GM18505 (cell line): ENCODE results near the gene CCDC172.

Experiments used
- ATAC-seq: cut with Tn5 transposase; IDR thresholded peaks from one replicate; pipeline ENCODE4 v1.9.1; 2021; ENCODE audit not compliant: unreplicated experiment
- POLR2A ChIP-seq: IDR thresholded peaks from 4 replicates; pipeline ENCODE4 v1.6.1; 2011; ENCODE audit warnings: borderline replicate concordance; ENCODE audit not compliant: insufficient read depth, insufficient read length; ENCODE audit errors: extremely low read depth

CCDC172 gene

DNA sequence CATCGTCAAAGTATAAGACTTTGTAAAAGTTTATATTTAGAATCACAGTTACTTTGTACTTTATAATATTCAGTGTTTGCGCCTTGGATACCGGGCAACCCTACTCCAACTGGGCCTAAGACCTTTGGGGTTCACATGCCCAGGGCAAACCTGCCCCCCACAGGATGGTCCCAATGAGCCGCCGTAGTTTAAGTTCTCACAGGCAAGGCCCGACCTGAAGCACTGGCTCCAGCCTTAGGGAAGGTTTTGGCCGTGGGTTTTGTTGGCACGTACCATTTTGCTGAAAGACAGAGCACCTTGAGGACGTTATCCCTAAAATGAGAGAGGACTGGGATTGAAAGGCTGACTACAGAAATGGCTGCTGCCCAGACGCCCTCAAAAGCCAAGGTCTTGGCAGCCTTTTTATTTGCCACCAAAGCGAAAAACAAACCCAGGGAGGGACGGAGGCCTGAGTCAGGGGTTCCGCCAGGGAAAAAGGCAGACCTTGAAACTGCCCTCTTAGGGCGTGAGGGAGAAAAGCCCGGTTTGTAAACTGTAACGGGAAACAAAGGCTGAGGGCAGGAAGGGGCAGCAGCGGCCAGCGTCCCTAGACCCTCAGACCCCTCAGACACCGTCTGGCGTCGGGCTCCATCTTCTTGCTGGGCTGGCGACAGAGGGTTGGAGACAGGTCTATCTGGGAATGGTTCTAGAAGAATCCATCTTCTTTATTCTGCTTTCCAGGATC is at the start of gene CCDC172:
Gene CCDC172 (plus strand): TSS at position 222 of the 724 bp plus-strand sequence. CDS start 564 bp downstream, outside the sequence.
- ATAC-seq, result no peak
- TF ChIP-seq POLR2A, result no peak

DNA sequence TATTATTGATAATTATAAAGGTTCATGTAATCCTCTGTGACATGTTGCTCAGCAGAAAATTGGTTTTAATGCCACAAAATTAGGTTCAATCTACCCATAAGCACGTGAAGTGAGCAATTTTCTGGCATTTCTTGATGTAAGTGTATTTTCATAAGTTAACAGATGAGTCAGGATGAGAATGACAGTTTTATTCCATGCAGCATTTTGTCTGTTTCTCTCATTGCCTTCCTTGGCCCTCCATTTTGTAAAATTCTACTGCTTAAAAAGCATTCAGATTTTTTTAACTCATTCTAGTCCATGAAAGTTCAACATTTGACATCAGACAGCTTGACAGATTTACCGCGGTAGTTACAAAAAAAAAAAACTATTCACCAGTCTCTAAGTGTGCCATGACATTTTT is 47.3 kb upstream of the CCDC172 start:
- no peak for TF ChIP-seq POLR2A
- no peak for ATAC-seq

DNA sequence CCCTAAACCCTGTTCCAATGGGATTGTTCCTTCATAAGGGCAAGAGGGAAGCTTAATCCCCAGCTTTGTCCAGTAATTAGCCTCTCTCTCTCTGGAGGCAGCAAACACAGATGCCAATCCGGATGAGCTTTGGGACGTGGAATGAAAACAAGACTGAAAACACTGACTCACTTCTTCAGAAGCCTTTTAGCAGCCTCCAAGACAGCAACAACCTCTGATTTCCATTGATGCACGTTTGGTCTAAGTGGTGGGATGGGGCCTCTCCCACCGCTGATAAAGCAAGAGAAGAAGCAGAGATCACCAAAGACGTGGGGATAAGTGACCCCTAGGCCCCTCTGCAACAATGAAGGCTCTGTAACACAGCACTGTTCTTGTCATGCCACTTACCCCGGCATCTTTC is 45.4 kb upstream of the CCDC172 start:
- ATAC-seq, result no peak
- TF ChIP-seq POLR2A, result no peak

DNA sequence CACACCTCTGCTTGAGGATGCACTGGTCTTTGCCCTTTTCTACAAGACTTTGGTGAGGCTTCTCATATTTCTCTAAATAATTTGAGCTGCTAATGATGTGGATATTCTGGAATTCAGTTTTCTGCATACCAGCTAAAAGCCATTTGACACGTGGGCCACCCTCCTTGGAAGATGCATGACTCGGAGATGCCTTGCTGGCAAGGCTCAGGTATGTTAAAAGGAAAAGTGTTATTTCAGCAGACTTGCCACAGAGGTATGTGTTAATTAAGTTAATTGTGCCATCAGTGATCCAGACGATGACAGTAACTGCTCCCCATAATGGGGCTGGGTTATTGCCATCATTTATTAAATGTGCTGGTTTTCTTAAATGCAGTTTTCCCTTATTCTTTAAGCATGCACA is 42.5 kb upstream of the CCDC172 start:
- ATAC-seq, result no peak
- no peak for TF ChIP-seq POLR2A

- no peak for ATAC-seq
- no peak for TF ChIP-seq POLR2A
Observed at GRCh38 chr10:116286626-116287200, 37.5 kb upstream of the CCDC172 start.

- ATAC-seq, result no peak
- no peak for TF ChIP-seq POLR2A
Observed at GRCh38 chr10:116287906-116288501, 36.2 kb upstream of the CCDC172 start.

GRCh38 chr10:116289652-116290051 is 34.6 kb upstream of the CCDC172 start:
- TF ChIP-seq POLR2A, result no peak
- no peak for ATAC-seq

- no peak for ATAC-seq
- TF ChIP-seq POLR2A, result no peak
Observed at GRCh38 chr10:116292493-116292892, 31.8 kb upstream of the CCDC172 start.

DNA sequence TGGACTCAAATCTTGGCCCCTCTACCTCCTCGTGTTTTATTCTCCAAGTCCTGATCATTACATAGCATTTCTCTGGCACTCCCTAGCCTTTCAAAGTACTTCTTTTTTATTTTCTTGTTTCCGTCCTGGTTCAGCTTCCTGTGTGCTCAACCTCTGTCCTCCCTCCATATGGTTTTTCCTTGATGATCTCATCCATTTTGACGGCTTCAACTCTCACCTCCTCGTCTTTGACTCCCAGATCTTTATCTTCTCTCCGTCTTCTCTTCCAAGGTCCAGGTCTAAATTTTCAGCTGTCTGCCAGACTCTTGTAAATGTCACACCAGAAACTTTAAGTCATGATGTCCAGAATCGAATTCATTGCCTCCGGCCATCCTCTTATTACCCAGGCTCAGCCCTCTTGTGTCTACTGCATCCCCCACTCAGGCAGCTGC is 27.9 kb upstream of the CCDC172 start:
- no peak for ATAC-seq

DNA sequence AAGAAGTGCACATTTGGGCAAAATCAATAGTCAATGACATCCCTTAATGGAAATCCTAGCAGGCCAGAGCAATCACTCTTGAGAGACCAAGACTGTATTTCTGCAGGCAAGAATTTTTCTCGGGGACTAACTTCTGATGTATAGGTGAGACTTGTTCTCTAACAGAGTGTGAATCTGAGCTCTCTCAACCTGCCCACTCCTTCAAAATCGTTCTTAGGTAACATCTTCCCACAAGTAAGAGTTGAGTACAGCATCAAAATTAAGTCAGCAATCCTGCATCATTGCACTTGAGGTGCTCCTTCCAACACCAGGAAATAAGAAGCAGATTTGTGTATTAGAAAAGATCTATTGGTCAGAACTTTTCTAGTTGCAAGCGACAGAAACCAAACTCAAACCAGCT is 25.7 kb upstream of the CCDC172 start:
- TF ChIP-seq POLR2A, result no peak
- no peak for ATAC-seq

More for the DNA sequence above, 27.9 kb upstream of the CCDC172 start:
- TF ChIP-seq POLR2A, result no peak

GRCh38 chr10:116300542-116300941 is 23.7 kb upstream of the CCDC172 start:
- ATAC-seq, result no peak
- no peak for TF ChIP-seq POLR2A

- ATAC-seq, result no peak
- TF ChIP-seq POLR2A, result no peak
Observed at GRCh38 chr10:116304923-116305322, 19.3 kb upstream of the CCDC172 start.

GRCh38 chr10:116306847-116307246 is 17.4 kb upstream of the CCDC172 start:
- no peak for TF ChIP-seq POLR2A
- ATAC-seq, result no peak

GRCh38 chr10:116307455-116307854 is 16.8 kb upstream of the CCDC172 start:
- no peak for ATAC-seq
- no peak for TF ChIP-seq POLR2A
